Measurements from ENCODE around the gene L3MBTL4. TPM values are rescaled to one million over a fixed set of nuclear protein-coding genes. Genes with fewer than 3 reads are reported as not detected.
A peak's percentile ranks its signal among the peaks of the same experiment; 100 is the strongest.
"Not testable (repeated sequence)": the region's sequence is repeated elsewhere in the genome, so short reads cannot be mapped to it uniquely, and the experiment has no call there.

Gene L3MBTL4
- total RNA-seq, 1 donor from 2014 or later = 8.7 TPM

DNA sequence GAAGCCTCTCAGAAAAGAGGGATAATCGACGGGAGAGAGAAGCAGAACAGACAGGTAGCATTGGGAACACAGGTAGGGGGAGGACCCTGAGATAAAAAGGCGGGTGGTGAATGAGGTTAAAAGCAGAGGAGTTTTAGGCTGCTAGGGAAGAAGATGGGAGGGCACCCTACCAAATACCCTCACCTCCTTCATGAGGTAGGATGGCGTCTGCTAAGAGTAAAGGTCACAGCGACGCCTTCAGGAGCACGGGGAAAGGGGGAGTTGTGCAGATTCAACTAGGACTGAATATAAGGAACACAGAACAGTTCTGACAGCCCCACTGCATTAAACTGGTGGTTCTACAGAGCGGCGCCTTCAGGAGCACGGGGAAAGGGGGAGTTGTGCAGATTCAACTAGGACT is 142.6 kb downstream of the L3MBTL4 start:
- DNase-seq (ENCODE audit: low spot score); intact Hi-C loops (cut with DNase I); ATAC-seq: not testable (repeated sequence)

DNA sequence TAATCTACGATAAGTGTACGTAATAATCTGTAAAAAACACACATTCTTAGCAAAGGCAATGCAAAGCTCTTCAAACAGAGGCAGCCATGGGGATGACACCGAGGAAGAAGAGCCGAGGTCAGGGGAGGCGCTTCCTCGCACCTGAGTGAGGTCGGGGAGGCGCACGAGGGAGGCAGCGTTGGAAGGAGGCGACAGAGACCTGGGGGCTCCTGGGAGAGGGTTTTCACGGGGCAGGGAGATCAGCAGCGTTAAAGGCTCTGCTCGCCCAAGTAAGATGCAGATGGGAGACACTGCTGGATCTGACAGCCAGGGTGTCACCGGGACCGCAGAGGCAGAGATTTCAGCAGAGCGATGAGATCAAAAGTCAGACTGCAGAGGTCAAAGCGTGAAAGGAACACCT is 143.1 kb downstream of the L3MBTL4 start:
- intact Hi-C loops (cut with DNase I) = no loop called here
- no peak for ATAC-seq
- no peak for DNase-seq (ENCODE audit: low spot score)

DNA sequence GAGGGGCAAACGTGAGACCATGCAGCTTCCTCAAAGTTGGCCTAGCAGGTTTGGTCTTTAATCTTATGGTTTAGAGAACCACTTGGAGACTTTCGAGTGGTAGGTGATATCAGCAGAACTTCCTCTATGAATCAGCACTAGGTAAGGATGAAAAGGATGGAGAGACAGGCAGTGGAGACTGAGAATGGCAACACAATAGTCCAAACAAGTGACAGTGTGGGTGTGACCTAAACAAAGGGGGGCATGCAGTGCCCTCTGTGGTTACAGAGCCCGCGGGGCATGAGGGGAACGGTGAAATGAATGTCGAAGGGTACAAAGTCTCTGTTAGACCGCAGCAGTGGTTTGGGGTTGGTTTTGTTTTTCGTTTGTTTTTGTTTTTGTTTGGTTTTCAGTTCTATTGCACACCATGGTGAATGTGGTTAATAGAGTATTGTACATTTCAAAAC is 143.9 kb downstream of the L3MBTL4 start:
- intact Hi-C loops (cut with DNase I) = no loop called here
- no peak for DNase-seq (ENCODE audit: low spot score)
- no peak for ATAC-seq

DNA sequence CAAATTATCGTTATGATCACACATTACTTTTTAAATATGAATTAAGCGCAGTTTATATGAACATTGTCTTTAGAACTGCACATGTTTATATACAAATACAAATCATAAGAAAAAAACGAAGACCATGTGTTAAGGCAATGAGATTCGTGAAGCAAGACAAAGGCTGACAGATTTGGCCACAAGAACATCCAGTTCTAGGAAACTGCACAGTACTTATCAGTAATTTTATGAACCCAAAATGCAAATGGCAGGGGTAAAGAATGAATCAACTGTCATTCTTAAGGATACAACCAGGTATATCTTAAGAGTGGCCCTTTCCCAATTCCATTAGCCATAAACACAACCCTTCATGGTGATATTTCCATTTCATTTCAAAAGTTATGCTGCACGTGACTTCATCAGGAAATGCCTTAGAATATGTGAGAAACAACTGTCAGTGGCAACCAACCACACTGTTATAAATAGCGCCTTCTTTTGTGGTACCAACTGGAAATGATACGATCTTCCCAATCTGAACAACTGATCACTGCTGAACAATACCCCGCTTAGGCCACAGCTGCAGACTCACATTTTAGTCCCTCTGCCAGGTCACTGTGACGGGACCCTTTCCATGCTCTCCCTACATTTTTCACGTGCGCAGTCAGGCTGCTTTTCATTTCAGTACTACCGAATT is 144.9 kb downstream of the L3MBTL4 start:
- ATAC-seq (no peak), DNase-seq (ENCODE audit: low spot score) (no peak)
- intact Hi-C loops (cut with DNase I) = no loop called here

DNA sequence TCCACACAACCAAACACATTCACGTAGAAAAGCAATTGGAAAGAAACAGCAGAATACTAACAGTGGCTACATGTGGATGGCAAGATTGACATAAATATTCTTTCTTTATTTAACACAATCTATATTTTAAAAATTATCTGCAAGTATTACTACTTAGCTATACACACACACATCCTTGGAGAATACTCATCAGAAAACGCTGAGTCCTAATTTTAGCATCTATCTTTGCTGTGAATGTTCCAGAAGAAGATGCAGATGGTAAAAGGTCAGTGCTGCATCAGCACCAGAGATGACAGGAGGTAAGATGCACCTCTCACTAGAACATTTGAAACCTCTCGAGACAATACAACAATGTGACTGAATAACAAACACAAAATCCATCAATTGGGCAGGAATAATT is 148.5 kb downstream of the L3MBTL4 start:
- ATAC-seq = no peak
- intact Hi-C loops (cut with DNase I) = no loop called here
- DNase-seq (ENCODE audit: low spot score) = no peak

DNA sequence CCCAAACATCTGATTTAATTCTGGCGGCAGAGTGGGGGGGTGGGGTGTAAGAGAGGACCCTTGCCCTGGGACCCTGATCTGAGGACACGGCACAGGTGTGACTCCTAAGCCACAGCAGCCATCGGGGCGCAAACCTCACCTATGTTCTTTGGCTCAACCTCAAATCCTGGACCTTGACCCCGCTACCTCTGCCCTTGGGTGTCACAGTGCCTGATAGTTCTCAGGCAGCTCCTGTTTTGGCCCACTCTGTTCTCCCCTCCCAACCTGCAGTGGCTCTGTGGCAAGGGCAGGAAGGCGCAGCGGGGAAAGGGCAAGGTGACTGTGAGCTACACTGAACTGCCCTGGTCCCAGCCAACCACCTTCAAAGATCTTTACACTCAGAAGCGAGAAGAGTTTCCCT is 152.8 kb downstream of the L3MBTL4 start:
- intact Hi-C loops (cut with DNase I) = no loop called here
- ATAC-seq = no peak
- DNase-seq (ENCODE audit: low spot score) = no peak

DNA sequence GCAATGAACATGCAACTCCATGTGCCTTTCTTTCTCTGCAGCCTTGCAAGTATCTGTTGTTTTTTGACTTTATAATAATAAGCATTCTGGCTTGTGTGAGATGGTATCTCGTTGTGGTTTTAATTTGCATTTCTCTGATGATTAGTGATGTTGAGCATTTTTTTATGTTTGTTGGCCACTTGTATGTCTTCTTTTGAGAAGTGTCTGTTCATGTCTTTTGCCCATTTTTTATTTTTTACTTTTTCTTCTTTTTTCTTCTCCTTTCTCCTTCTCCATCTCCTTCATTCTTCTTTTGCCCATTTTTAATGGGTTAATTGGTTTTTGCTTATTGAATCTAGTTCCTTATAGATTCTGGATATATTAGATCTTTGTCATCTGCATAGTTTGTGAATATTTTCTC is 155.4 kb downstream of the L3MBTL4 start:
- ATAC-seq; intact Hi-C loops (cut with DNase I); DNase-seq (ENCODE audit: low spot score): not testable (repeated sequence)

DNA sequence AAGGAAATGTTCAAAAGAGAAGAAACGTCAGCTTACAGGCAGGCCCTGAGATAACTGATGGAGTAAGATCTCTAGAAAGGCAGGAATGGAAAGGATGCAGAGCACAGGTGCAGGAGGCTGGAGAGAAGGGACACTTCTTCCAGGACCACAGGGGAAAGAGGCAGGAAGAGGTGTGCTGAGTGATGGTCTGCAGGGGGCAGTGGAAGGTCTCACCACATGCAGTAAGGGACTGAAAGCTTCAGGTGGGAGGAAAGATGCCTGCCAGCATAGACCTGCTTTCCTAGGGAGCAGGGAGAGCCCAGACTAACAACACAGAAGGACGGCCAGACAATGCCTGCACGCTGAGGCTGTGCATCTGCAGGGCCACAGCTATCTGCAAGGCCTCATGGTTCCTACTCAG is 156.8 kb downstream of the L3MBTL4 start:
- DNase-seq (ENCODE audit: low spot score) (no peak), ATAC-seq (no peak)
- intact Hi-C loops (cut with DNase I) = no loop called here

DNA sequence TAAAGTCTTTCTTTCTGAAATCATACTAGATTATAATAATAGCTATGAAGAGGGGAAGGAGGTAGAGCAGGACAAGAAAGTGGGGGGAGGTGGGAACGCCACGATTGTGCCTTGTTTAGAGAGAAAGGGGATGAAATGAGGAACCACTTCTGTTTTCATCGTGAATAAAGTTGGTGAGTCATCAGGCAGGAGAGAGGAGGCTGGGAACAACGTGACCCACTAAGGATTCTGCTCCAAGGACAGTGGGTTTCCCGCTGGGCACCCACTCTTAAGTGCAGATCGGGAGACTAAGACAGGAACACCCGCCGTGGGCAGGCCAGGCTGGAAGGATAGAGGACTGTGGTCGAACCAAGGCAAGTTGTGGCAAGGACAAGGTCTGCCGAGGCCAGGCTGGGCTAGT is 158.2 kb downstream of the L3MBTL4 start:
- ATAC-seq (peak; percentile 53), DNase-seq (ENCODE audit: low spot score) (no peak)
- intact Hi-C loops (cut with DNase I) = no loop called here

DNA sequence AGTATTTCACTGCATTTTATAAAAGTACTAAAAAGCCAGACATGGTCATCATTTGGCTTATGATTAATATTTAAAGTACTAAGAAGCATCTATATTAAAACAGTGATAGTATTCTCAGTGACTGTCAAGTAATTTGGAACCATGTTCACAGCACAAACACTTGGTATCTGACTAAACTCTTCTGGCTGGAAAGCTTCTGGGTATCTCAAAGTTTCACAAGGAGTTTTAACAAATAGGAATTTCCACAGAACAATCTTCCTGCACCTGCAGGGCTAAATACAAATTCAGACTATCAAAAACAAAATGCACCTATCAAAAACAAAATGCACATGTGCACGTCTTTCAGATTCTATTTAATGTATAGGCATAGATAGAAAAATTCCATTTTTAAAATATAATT is 158.8 kb downstream of the L3MBTL4 start:
- ATAC-seq (no peak), DNase-seq (ENCODE audit: low spot score) (no peak)
- intact Hi-C loops (cut with DNase I) = no loop called here

DNA sequence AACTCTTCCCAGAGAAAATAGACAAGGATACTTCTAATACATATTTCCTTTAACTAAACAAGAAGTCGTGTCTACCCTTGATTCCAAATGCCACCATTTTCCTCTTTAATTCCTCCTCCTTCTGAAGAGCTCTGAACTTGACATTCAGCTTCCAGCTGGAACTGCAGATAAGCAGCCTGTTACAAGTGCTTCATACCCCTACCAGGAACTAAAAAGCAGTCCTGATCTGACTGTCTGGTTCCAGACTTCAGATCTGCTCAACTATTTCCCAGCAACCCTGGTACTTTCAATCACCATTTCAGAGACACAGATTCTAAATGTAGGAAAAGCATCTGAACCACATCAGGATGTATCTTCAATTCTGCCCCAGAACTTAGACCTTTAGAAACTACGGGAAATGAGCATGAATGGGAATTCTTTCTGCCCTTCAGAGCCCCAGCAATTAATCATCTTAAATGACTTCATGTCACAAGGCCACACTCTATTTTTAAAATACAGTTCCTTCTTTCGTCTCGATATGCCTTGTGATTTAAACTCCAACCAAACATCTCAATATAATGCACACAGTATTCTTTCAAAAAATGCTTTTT is 159.5 kb downstream of the L3MBTL4 start:
- intact Hi-C loops (cut with DNase I) = no loop called here
- ATAC-seq = peak; percentile 38

DNA sequence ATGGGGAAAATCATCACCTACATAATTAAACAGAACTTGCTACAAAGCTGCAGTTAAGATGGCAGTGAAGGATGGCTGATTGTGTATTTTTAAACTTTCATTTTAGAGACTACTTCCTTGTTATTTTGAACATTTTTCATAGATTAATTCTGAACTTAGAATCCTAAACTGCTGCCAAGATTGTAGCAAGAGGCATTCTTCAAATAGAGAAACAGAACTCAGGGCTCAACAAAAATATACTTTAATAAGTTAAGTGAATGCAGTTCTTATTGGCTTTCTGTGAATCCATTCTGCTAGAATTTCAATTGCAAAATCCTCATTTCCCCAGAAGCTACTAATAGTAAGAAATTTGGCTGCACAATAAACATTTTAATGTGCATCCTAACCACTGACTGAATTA is 160.3 kb downstream of the L3MBTL4 start:
- intact Hi-C loops (cut with DNase I) = no loop called here
- DNase-seq (ENCODE audit: low spot score) (no peak), ATAC-seq (no peak)

More for the DNA sequence above, 159.5 kb downstream of the L3MBTL4 start:
- no peak for DNase-seq (ENCODE audit: low spot score)

DNA sequence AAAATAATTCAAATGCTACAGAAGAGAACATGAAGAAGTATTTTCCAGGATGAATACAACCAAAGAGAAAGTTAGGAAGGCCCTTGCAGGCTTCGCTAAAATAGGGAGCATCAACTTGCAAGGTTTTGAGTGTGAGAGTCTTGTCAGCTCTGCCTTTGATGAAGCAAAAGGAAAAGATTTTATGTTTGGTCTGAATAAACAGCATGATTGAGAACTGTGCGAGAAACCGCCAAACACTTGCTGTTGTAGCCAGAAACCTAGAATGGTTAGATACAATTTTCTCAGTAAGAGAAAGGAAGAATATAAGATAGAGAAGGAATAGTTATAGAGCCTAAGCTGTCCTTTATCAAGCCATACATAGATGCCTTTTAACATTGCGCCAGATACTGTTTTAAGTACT is 163.6 kb downstream of the L3MBTL4 start:
- no peak for ATAC-seq

DNA sequence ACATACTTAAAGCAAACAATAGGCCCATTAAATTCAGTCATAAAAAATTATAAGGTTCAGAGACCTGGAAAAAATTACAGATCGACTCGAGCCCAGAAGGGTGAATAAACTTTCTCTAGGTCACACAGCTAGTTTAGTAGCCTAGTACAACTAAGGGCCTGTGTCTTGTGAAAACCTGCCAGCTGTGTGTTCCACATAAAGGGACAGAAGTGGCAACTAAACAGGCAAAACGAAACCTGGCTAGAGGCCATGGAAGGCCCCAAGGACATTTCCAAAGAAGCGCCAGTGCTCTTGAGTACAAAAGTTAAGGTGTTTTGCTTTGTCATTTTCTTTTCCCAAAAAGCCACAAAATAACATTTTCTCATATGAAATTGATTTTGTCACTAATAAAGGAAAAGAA is 164.9 kb downstream of the L3MBTL4 start:
- DNase-seq (ENCODE audit: low spot score) = no peak
- no peak for ATAC-seq
- intact Hi-C loops (cut with DNase I) = no loop called here

More for the DNA sequence above, 163.6 kb downstream of the L3MBTL4 start:
- intact Hi-C loops (cut with DNase I) = no loop called here
- DNase-seq (ENCODE audit: low spot score) = no peak

DNA sequence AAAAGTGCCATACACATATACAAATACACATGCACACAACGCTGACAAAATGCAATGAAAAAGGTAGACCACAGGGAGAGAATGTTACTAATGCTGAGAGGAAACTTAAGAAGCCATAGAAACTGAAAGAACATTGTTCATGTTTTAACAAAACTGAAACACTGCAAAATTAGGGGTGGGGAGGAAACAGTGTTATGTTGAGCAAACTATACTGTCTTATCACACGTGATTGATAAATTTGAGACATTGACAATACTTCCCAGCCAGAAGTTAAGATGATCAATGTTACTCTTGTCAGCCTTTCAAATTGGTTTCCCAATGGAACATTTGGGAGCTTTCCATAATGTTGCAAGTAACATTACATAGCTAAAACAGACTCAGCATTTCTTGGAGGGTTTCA is 165.5 kb downstream of the L3MBTL4 start:
- no peak for DNase-seq (ENCODE audit: low spot score)
- ATAC-seq = no peak
- intact Hi-C loops (cut with DNase I) = no loop called here

DNA sequence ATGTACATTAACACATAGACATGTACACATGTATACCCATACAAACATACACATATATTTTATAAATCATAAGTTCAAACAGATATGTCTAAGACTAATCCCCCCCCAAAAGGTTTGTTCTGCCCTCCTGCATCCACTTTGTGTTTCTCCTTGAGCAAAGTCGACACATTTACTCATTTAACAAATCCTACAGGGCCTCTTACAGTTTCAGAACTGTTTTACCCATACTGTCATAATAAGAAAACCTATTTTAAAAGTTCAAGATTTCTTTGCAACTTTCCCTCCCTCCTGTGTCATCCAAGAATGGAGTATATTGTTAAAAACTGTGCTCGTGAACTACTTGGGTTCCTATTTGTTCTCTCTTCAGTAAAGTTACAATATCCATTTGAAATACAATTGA is 166.7 kb downstream of the L3MBTL4 start:
- no peak for DNase-seq (ENCODE audit: low spot score)
- ATAC-seq = no peak
- intact Hi-C loops (cut with DNase I) = no loop called here

DNA sequence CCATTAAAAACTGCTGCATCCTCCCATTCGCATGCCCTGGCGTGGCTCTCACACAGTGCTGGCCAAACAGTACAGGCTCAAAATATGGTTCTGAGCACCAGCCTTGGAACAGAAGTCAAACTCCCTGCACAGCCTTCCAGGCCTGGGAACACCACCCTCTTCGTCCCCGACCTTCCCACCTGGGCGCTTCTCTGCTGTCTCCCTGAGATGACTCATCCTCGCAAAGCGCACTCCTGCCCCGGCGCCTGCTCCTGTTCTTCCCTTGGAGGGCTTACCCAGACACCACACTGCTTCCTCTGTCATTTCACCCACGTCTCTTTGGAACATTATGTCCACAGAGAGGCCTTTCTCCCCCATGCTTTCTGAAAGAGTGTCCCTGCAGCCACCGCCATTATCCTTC is 172.7 kb downstream of the L3MBTL4 start:
- intact Hi-C loops (cut with DNase I) = no loop called here
- no peak for ATAC-seq
- DNase-seq (ENCODE audit: low spot score) = no peak

DNA sequence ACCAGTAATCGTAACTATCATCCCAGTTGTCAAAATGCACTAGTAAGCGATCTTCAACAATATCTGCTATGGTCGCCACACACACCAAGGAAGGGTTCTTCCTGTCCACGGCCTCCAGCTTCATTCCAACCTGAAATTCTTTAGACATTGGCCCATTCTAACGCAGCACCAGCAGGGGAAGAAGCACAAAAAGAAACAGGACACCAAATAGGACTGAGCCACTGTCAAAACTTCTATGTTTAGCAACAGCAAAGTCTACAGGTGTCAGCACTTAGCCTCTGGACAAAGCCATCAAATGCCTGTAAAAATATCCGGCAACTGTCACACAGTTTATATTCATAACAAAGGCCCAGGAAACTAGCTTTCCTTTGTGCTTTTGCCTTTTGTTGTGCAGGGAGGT is 175.0 kb downstream of the L3MBTL4 start:
- ATAC-seq (no peak), DNase-seq (ENCODE audit: low spot score) (no peak)
- intact Hi-C loops (cut with DNase I) = no loop called here

DNA sequence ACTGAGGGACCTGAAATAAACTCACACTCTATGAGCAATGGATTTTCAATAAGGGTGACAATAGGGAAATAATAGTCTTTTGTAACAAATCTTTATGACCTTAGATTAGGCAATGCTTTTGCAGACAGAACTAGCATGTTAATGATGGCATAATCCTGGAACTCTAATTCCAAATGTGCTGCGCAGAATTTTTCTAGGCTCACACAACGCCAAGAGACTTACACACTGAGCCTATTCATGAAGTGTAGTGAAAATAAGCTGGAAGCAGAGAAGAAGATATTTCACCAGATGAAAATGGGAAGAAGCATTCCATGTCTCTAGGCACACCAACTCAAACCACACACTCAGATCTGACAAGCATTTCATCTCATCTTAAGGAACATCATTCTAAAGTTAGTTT is 178.5 kb downstream of the L3MBTL4 start:
- DNase-seq (ENCODE audit: low spot score) = no peak
- ATAC-seq = no peak
- intact Hi-C loops (cut with DNase I) = no loop called here

DNA sequence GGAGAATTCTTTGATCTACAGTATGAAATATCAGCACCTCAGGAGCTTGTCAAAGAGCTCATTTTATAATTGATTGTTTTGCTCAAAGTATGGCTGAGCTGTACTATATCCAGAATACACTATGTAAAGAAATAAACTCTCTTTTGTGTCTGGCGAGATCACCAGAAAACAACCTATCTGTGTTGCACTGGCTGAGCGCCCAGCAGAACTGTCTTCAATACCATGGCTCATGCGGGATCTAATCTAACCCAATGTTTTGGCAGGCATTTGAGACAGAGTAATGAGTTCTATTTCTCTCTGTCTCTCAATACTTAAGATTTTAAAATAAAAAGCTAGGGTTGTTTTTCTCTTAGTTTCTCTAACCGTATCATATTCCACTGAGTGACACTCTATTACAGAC is 192.4 kb downstream of the L3MBTL4 start:
- intact Hi-C loops (cut with DNase I) = no loop called here
- DNase-seq (ENCODE audit: low spot score) (no peak), ATAC-seq (no peak)

DNA sequence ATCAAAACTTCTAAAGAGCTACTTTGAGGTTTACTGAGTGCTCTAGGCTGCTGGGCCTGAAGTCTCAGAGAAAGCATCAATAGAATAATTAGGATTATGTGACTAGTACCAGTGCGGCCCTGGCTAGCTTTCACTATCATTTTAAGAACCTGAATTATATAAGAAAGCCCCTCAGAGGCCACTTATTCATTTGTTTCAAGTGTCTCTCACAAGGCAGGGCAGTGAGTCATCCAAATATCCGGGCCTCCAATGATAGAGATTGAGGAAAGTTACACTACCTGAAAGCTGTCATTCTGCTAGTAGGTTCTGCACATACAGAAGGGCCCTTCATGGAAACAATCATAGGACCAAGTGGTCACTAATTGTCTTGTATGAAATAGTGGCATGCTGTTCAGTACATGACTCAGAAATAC is 193.1 kb downstream of the L3MBTL4 start:
- ATAC-seq (no peak), DNase-seq (ENCODE audit: low spot score) (no peak)
- intact Hi-C loops (cut with DNase I) = no loop called here
